ENCODE measurements around the gene PSMB7.
A peak's percentile ranks its signal among the peaks of the same experiment; 100 is the strongest.

PSMB7 gene

GRCh38 chr9:124377551-124378406, 37.5 kb downstream of the PSMB7 start:
- no peak for DNase-seq

DNA sequence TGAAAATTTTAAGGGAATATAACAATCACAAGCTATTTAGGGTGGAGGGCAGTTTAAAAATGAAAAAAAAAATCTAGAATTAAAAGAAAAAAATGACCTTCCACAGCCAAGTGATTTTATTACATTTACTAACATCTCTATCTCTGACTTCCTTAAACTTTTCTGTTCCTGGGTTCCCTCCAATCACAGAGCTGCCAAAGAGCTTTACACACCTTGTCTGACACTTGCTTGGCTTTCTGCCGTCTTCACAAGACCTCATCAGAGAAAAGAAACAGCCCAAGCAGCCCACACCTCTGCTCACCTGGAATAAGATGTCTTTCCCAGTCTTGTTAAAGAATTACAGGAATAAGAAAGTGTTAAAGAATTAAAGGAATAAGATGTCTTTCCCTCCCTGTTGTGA, 38.9 kb downstream of the PSMB7 start:
- no peak for DNase-seq

GRCh38 chr9:124375726-124376125, 39.5 kb downstream of the PSMB7 start:
- no peak for DNase-seq

GRCh38 chr9:124373851-124374250, 41.4 kb downstream of the PSMB7 start:
- no peak for DNase-seq

DNA sequence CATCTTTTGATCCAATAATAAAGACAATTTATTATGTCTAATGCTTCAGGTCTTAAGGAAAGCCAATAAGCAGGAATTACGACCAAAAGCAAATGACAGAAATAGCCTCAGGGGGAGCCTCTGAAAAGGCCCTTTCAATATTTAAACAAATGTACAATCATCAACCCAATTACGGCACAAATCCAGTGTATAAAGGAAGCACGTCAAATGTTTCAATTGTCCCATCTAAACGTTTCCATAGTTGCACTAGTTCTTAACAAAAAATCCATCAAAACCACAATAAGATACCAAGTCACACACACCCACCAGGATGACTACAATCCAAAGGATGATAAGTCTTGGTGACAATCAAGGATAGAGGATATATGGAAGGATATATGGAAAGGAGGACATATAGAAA, 41.9 kb downstream of the PSMB7 start:
- peak in 1 of 2 experiments; percentile 37 for DNase-seq

DNA sequence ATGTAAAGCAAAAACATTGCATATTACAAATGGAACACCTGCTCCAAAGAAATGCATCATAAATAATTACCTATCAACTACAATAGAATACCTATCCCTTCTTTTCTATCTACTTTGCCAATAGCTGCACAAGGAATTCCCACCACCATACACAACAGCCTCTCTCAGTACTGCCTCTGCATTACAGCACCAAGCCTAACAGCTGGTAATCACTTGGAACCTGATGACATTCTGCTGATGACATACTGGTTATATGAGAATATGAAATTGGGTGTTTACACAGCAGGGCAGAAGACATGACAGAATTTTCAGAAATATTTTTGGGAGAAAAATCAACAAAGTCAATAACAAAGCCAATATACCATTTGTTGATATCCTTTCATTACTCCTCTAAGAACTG, 43.2 kb downstream of the PSMB7 start:
- no peak for DNase-seq

- DNase-seq, result no peak
These were observed 44.2 kb downstream of the PSMB7 start for GRCh38 chr9:124370896-124371582.

- no peak for DNase-seq
These were observed 45.9 kb downstream of the PSMB7 start for GRCh38 chr9:124369231-124369797.

GRCh38 chr9:124368692-124369091, 46.5 kb downstream of the PSMB7 start:
- no peak for DNase-seq

DNA sequence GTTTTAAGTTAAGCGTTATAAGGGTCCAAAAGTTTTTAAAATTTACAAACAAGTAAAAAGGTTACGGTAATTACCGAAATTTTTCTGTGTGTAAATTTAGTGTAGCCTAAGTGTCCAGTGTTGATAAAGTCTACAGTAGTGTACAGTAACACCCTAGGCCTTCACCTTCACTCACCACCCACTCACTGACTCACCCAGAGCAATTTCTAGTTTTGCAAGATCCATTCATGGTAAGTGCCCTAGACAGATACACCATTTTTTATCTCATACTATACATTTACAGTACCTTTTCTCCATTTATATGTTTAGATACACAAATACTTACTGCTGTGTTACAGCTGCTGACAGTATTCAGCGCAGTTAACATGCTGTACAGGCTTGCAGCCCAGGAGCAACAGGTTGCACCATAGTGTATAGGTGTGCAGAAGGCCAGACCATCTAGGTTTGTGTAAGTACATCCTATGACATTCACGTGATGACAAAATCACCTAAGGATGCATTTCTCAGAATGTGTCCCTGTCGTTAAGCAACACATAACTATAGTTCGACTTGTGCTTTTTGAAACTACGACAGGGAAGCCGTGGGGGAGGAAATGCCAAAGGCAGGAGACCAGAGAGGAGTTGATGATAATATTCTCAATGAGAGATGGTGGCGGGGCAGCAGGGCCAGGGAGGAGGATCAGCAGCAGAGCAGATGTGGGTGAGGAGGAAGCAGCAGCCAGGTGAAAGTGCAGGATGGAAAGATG, 48.6 kb downstream of the PSMB7 start:
- DNase-seq, result no peak

DNA sequence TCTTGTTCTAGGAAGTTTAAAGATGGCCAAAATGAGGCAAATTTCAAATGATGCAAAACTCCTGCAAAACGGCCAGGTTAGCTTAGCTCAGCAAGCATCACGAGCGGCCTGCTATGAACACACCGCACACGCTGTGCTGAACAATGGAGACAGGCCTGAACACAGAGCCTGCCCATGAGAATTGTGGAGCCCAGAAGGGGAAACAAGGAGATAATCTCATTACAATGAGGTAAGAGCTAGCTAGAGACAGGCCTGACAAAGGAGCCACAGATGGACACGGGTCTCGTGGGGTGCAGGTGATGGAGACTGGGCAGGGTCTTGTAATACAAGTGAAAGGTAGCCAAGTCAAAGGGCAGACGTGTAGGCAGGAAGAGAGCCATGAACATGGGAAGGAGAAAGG, 50.2 kb downstream of the PSMB7 start:
- DNase-seq, result no peak

DNA sequence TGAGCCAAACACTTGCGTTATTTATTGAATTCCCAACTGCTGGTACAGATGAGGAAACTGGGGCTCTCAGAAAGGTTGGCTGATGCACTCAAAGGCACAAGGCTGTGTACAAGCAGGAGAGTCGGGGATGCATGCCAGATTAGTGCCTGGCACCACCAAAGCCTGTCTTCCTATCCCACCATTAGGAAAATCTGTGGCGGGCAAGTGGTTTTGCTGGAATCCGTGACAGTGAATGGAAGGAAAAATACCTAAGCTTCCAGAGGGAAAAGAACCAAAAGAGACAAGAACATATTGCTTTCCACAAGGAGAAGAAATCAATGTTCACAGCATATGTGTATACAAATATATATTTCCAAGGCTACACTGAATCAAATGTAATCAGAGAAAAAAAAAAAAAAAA, 51.1 kb downstream of the PSMB7 start:
- DNase-seq, result no peak

DNA sequence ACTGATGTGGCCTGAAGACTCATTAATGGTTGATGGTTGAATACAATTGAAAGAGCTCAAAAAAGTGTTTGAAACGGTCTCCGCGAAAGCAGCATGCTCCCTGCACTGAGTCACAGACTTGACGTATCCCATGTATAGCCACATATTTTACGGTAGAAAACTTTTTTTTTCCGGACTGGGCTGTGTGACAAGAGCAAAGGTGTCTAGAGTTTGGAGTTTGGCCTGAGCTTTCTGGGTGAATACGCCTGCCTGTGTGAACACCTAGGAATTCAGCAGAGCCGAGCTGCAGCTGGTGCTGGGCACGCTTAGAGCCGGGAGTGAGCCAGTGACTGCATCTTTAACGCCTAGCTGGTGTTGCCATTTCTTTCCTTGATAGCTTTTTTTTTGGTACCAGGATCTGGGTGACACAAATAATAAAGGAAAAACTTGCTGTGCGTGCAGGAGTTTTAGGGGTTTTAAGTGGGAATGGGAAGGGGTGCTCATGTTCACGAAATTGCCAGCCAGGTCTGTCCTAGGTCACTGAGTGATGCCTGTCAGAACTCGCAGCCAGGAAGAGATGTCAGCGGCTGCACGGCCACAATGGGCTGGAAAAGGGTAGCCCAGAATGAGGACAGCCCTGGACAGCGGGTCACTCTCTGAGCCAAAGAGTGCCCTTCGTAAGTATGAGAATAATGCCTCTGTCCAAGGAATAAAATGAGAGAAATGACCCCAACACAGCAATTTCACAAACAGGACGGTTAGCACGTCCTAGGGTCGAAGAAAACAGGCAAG, 51.7 kb downstream of the PSMB7 start:
- no peak for DNase-seq

DNA sequence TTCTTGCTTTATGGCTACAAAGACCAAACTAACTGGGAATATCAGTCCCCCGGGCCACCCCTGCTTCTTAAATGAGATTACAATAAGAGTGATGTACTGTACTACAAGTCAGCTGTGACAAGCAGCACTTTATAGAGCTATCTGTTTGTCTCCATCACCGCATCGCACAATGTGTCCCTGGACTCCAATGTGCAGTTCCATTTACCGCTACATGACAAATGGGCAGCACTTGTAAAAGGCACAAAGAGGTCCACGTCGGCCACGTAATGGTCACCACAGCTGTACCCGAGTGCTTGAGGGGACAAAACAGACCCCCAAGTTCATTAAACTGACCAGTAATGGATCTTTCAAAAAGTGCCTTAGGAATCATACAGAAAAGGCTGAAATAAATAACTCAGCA, 54.1 kb downstream of the PSMB7 start:
- DNase-seq, result no peak

- no peak for DNase-seq
These were observed 55.2 kb downstream of the PSMB7 start for GRCh38 chr9:124359855-124360678.

GRCh38 chr9:124359426-124359825, 55.8 kb downstream of the PSMB7 start:
- no peak for DNase-seq

DNA sequence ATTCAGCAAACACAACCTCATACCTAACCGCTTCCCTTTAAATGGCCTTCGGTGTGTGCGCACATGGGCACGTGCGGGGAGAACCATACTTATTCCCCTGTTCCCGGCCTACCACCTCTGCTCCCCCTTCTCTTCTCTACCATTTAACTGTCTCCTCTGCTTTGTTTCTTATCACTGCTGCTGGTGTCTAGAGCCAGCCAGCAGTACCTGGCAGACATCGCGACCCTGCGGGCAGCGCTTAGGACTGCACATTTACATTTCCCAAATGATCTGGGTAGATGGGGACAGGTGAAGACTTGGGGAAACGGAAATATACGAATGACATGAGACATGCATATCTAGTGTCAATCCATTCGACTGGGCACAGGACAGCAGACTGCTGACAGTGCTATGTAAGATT, 56.6 kb downstream of the PSMB7 start:
- no peak for DNase-seq

GRCh38 chr9:124357721-124358361, 57.4 kb downstream of the PSMB7 start:
- no peak for DNase-seq

DNA sequence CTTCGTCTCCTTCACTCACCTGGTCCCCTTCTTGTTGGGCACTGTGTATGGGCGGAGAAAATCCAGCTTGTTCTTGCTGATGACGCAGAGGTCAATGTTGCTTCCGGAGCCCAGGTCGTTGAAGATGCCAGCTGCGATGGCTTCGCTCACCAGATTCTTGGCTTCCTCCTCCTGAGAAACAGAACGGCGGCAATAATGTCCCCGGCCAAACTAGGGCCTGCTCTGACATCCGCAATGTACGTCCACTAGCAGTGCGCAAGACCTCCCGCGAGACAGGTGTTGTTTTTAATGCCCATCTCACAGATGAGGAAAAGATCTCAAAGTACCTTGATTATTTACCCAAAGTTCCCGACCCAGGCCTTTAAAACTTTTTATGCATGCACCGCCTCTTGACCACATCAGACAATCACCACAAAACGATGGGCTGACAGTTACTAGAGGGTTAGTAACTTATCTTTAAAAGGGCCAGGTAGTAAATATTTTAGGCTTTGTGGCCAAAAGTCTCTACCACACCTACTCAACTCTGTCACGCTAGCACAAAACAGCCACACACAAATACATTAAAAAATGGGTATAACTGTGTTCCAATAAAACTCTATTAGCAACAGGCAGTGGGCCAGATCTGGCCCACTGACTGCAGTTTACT, 58.4 kb downstream of the PSMB7 start:
- DNase-seq, result no peak

DNA sequence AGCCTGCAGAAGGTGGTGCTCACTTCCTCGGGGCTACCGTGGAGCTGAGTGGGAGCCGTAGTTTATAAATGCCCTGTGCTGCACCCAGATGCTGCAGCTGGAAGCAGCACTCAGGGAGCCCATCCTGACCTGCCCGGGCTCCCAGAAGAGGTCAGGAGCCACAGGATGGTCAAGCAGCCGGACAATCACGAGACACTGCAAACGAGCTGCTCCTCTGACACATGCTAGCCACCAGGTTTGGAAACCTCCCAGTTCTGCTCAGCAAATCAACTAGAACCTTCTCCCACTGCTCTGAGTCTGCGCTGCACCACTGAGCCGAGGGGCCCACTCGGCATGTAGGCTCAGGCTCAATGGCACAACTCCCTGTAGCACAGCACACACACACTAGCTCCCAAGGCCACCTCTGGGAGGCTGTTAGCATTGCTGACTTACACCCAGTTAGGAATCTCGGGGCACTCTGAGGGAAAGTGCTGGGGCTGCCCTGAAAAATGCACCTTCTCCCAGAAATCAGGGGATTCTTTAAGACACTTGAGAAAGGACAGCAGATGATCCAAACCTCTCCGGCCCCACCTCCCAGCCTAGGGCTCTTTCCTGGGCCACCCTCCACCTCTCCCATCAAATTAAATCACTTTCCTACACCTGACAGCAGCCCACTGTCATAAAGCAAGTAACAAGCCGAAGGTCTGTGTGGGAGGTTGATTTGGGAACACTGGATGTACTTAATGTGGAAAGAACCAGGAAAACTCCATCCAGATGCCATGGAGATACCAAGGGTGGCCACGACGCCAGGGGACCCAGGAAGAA, 59.1 kb downstream of the PSMB7 start:
- DNase-seq, result no peak

Measured in NCI-H2081 (cell line).